Chondrocyte (in vitro differentiated cells): ENCODE data around the gene ESPNL. TPM values are rescaled to one million over a fixed set of nuclear protein-coding genes. Genes with fewer than 3 reads are reported as not detected.
"Not testable (repeated sequence)": the region's sequence is repeated elsewhere in the genome, so short reads cannot be mapped to it uniquely, and the experiment has no call there.

Experiments used
- DNase-seq: peaks from one replicate; pipeline ENCODE4 v3.0.0; 2021; ENCODE audit warnings: mixed read lengths, low spot score
- H3K27ac Mint-ChIP-seq: one replicate; pipeline ENCODE4 v1.8.0; 2021; ENCODE audit warnings: mild to moderate bottlenecking, moderate library complexity, mixed read lengths; ENCODE audit not compliant: unreplicated experiment
- H3K27me3 Mint-ChIP-seq: 2 replicates; pipeline ENCODE4 v1.8.0; 2021; ENCODE audit warnings: low read depth, mixed read lengths
- H3K36me3 Mint-ChIP-seq: 2 replicates; pipeline ENCODE4 v1.8.0; 2021; ENCODE audit warnings: low read depth, mixed read lengths
- H3K4me1 Mint-ChIP-seq: 2 replicates; pipeline ENCODE4 v1.8.0; 2021; ENCODE audit warnings: low read depth, mild to moderate bottlenecking, mixed read lengths
- H3K4me3 Mint-ChIP-seq: one replicate; pipeline ENCODE4 v1.8.0; 2021; ENCODE audit warnings: mild to moderate bottlenecking, moderate library complexity, mixed read lengths; ENCODE audit not compliant: unreplicated experiment
- H3K9me3 Mint-ChIP-seq: 2 replicates; pipeline ENCODE4 v1.8.0; 2021; ENCODE audit warnings: low read depth, mixed read lengths
- CTCF ChIP-seq: fragments of 200-600 bp; sonication (generic); IDR thresholded peaks from 2 replicates; pipeline ENCODE4 v1.5.0; 2021; ENCODE audit warnings: antibody characterized with exemption, mild to moderate bottlenecking, moderate library complexity
- total RNA-seq: library from RNA; stranded (reverse); gene quantifications from 3 replicates; pipeline ENCODE4 v1.2.1, GENCODE V29; 2021

The ESPNL gene
- total RNA-seq, 1 donor from 2014 or later, result 0.07 TPM

GRCh38 chr2:238114331-238114841 lies 14.2 kb downstream of the ESPNL start:
- Mint-ChIP-seq H3K4me3 (no peak overlapping the region), H3K9me3 (peaks cover 17% of the 10 kb centered on the region), H3K27ac (no peak overlapping the region), H3K4me1 (no peaks in the 10 kb centered on the region), H3K27me3 (peaks cover 9% of the 10 kb centered on the region), H3K36me3 (peaks cover 7% of the 10 kb centered on the region)
- DNase-seq, result peak; percentile 75
- TF ChIP-seq CTCF, result no peak

GRCh38 chr2:238114851-238115660 lies 14.9 kb downstream of the ESPNL start:
- Mint-ChIP-seq H3K27me3 (peaks cover 9% of the 10 kb centered on the region), H3K4me1 (no peaks in the 10 kb centered on the region), H3K27ac (no peak overlapping the region), H3K36me3 (peaks cover 7% of the 10 kb centered on the region), H3K4me3 (no peak overlapping the region), H3K9me3 (peaks cover 17% of the 10 kb centered on the region)
- DNase-seq, result peak; percentile 77
- TF ChIP-seq CTCF, result no peak

- not testable (repeated sequence) for H3K4me3 Mint-ChIP-seq, H3K27ac Mint-ChIP-seq, H3K4me1 Mint-ChIP-seq, H3K36me3 Mint-ChIP-seq, H3K27me3 Mint-ChIP-seq
- H3K9me3 Mint-ChIP-seq, result peaks cover 17% of the 10 kb centered on the region
- peak; percentile 40 for DNase-seq
These were observed 15.6 kb downstream of the ESPNL start for GRCh38 chr2:238115709-238116108.

GRCh38 chr2:238116298-238117198 lies 16.4 kb downstream of the ESPNL start:
- H3K9me3 Mint-ChIP-seq, result peaks cover 14% of the 10 kb centered on the region
- peaks cover 7% of the 10 kb centered on the region for H3K36me3 Mint-ChIP-seq
- no peak overlapping the region for H3K27ac Mint-ChIP-seq

More at GRCh38 chr2:238116298-238117198, 16.4 kb downstream of the ESPNL start:
- H3K4me3 Mint-ChIP-seq, result no peak overlapping the region
- peak; percentile 84 for DNase-seq
- peaks cover 9% of the 10 kb centered on the region for H3K27me3 Mint-ChIP-seq
- H3K4me1 Mint-ChIP-seq, result peaks cover 3% of the 10 kb centered on the region
- no peak for TF ChIP-seq CTCF
